Subcutaneous abdominal adipose tissue (tissue), 5 donors: Measurements from ENCODE around the gene MAP7.

Experiments used
- H3K27ac ChIP-seq: one replicate; pipeline ENCODE4 v1.7.0; 2013; ENCODE audit warnings: low read depth, mild to moderate bottlenecking, inconsistent platforms, low read length, moderate library complexity
- H3K27me3 ChIP-seq, 5 donors: one replicate each; pipeline ENCODE4 v1.7.0; 2013; ENCODE audit warnings: low read length in 5 of 5, inconsistent platforms in 1 of 5; ENCODE audit not compliant: control insufficient read depth in 5 of 5, insufficient read depth in 4 of 5
- H3K36me3 ChIP-seq, 5 donors: one replicate each; pipeline ENCODE4 v1.7.0; 2013; ENCODE audit warnings: low read length in 5 of 5; ENCODE audit not compliant: control insufficient read depth in 5 of 5, insufficient read depth in 5 of 5
- H3K4me1 ChIP-seq, 5 donors: one replicate each; pipeline ENCODE4 v1.7.0; 2013; ENCODE audit warnings: low read length in 5 of 5, mild to moderate bottlenecking in 3 of 5, moderate library complexity in 1 of 5; ENCODE audit not compliant: control insufficient read depth in 5 of 5, insufficient read depth in 5 of 5
- H3K4me3 ChIP-seq, 5 donors: one replicate each; pipeline ENCODE4 v1.7.0; 2013; ENCODE audit warnings: low read length in 5 of 5, low read depth in 1 of 5
- H3K9ac ChIP-seq, 5 donors: one replicate each; pipeline ENCODE4 v1.7.0; 2013; ENCODE audit warnings: low read length in 5 of 5, mild to moderate bottlenecking in 4 of 5, moderate library complexity in 3 of 5
- H3K9me3 ChIP-seq, 5 donors: one replicate each; pipeline ENCODE4 v1.7.0; 2013; ENCODE audit warnings: low read length in 5 of 5; ENCODE audit not compliant: control insufficient read depth in 5 of 5
- donor health status: healthy.
- donor health status: healthy.
- donor health status: healthy.
- donor health status: healthy.
- donor health status: healthy.

MAP7 gene

GRCh38 chr6:136341967-136342366 is 208.3 kb downstream of the MAP7 start:
- H3K9me3 ChIP-seq: no peaks in the 10 kb centered on the region
- H3K27ac ChIP-seq: no peak overlapping the region
- no peaks in the 10 kb centered on the region for H3K27me3 ChIP-seq
- no peak overlapping the region for H3K9ac ChIP-seq
- no peak overlapping the region for H3K4me3 ChIP-seq
- no peaks in the 10 kb centered on the region for H3K4me1 ChIP-seq
- H3K36me3 ChIP-seq: peaks cover 5 to 7% (median 6%) of the 10 kb centered on the region in 5 donors

- H3K9me3 ChIP-seq: no peaks in the 10 kb centered on the region
- H3K27me3 ChIP-seq: no peaks in the 10 kb centered on the region
- no peak overlapping the region for H3K9ac ChIP-seq
- H3K4me1 ChIP-seq: no peaks in the 10 kb centered on the region
- peaks cover 5 to 7% (median 6%) of the 10 kb centered on the region in 5 donors for H3K36me3 ChIP-seq
- no peak overlapping the region for H3K27ac ChIP-seq
- no peak overlapping the region for H3K4me3 ChIP-seq
Measured at GRCh38 chr6:136341367-136341766, 208.9 kb downstream of the MAP7 start.

DNA sequence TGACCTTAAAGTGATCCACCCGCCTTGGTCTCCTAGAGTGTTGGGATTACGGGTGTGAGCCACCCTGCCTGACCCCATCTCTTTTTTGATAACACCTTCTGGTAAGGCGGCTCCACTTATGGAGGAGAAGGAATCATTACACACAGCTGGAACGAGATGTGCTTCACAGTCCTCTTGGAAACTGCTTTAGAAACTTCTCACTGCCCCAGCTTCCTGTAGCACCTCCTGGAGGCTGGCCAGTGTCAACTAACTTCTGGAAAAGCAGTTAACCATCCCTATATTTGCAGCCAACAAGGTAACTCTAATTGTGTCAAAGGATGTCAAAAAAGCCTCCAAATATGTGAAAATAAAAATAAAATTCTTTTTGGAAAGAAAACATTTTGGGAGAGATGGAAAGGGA is 211.7 kb downstream of the MAP7 start:
- H3K9ac ChIP-seq: no peak overlapping the region
- H3K27ac ChIP-seq: no peak overlapping the region
- H3K27me3 ChIP-seq: no peaks in the 10 kb centered on the region
- H3K4me3 ChIP-seq: no peak overlapping the region
- no peaks in the 10 kb centered on the region for H3K36me3 ChIP-seq
- H3K9me3 ChIP-seq: no peaks in the 10 kb centered on the region
- H3K4me1 ChIP-seq: no peaks in the 10 kb centered on the region

DNA sequence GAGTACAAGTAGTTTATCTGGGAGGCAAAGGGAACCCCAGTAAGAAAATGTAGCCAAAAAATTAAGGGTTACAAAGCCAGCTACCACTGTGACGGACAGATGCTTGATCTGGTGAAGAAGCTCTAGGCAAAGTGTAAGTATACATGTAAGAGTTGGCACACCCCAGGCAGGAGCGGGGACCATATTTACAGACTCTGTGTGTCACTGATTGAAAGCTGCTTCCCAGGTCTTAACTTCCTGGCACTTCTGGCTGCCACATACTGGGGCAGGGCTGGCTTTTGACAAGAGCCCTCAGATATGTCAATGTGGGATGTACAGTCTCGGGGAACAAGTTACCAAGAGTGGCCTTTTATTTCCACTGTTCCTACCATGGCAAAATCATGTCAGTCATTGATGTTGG is 212.6 kb downstream of the MAP7 start:
- Histone ChIP-seq H3K9me3 (no peaks in the 10 kb centered on the region), H3K4me3 (no peak overlapping the region), H3K9ac (no peak overlapping the region), H3K36me3 (no peaks in the 10 kb centered on the region), H3K27ac (no peak overlapping the region), H3K27me3 (peaks cover 0 to under 1% (median 0%) of the 10 kb centered on the region in 5 donors), H3K4me1 (no peaks in the 10 kb centered on the region)

DNA sequence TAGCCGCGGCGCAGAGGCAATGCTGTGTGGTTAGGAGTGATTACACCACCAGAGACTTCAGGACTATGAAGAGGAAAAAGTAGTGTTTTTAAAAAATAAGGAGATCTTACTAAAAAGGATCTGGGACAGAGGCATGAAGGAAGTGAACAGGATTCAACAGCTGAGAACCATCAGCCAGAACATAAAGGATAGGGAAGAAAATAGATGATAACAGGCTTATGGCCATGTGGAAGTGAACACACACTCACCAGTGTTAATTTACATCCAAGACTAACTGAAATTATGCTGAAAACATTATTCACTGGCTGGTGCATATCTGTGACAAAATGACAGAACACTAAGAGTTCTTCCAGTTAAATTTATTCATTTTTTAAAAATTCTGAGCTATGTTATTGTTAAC is 213.1 kb downstream of the MAP7 start:
- Histone ChIP-seq H3K27ac (no peak overlapping the region), H3K9me3 (no peaks in the 10 kb centered on the region)

DNA sequence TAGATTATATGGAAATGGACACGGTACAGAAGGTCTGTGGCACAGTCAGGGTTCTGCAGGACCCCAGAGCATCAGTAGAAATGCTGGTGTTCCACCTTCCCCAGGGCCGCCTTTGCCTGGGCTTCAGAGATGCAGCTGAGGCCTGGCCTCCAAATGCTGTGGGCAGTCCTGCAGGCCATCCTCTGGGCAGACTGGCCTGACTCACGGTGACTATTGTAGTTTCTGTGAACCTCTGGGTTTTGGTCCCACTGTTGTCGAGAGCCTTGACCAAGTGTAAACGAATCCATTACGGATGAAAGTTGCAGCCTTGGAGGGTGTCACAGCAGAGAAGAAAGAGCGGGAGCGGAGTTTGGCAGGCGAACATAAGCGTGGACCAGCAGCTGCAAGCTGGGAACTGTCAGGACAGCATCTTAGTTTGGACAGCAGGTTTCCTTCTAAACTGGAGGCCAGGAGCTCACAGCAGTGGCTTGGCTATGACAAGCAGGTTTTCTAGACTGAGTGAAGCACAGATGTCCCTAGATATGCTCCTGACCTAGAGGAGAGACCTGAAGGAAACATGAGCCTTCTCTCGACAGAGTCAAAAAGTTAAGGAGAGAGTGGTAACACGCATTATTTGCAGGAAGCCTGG is 214.4 kb downstream of the MAP7 start:
- Histone ChIP-seq H3K4me1 (no peaks in the 10 kb centered on the region), H3K36me3 (no peaks in the 10 kb centered on the region), H3K9me3 (no peaks in the 10 kb centered on the region), H3K9ac (no peak overlapping the region), H3K27ac (no peak overlapping the region), H3K4me3 (no peak overlapping the region), H3K27me3 (peaks cover 0 to 5% (median 0%) of the 10 kb centered on the region in 5 donors)

More for the DNA sequence above, 213.1 kb downstream of the MAP7 start:
- H3K36me3 ChIP-seq: no peaks in the 10 kb centered on the region
- H3K4me3 ChIP-seq: no peak overlapping the region
- H3K27me3 ChIP-seq: peaks cover 0 to 5% (median 0%) of the 10 kb centered on the region in 5 donors
- H3K9ac ChIP-seq: no peak overlapping the region
- H3K4me1 ChIP-seq: no peaks in the 10 kb centered on the region

DNA sequence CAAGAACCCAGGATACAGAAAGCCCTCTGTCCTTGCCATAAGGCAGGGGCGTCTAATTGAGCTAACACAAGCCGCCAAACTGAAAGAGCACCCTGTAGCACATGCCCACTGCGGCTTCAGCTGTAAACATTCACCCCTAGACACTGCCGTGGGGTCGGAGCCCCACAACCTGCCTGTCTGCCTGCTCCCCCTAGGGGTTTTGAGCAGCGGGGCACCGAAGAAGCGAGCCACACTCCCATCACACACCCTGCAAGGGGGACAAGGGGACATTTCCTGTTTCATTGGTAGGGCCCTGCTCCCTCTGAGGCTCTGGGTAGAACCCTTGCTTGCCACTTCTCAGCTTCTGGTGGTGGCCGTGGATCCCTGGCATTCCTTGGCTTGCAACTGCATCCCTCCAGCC is 215.4 kb downstream of the MAP7 start:
- H3K36me3 ChIP-seq: no peaks in the 10 kb centered on the region
- H3K27me3 ChIP-seq: peaks cover 0 to 5% (median 0%) of the 10 kb centered on the region in 5 donors
- H3K9me3 ChIP-seq: no peaks in the 10 kb centered on the region
- H3K4me1 ChIP-seq: no peaks in the 10 kb centered on the region
- no peak overlapping the region for H3K9ac ChIP-seq
- no peak overlapping the region for H3K27ac ChIP-seq
- H3K4me3 ChIP-seq: no peak overlapping the region

- Histone ChIP-seq H3K36me3 (no peaks in the 10 kb centered on the region), H3K4me3 (no peak overlapping the region), H3K4me1 (no peaks in the 10 kb centered on the region), H3K27me3 (peaks cover 0 to 5% (median 0%) of the 10 kb centered on the region in 5 donors), H3K9ac (no peak overlapping the region), H3K27ac (no peak overlapping the region), H3K9me3 (no peaks in the 10 kb centered on the region)
Measured at GRCh38 chr6:136334465-136334846, 215.8 kb downstream of the MAP7 start.

DNA sequence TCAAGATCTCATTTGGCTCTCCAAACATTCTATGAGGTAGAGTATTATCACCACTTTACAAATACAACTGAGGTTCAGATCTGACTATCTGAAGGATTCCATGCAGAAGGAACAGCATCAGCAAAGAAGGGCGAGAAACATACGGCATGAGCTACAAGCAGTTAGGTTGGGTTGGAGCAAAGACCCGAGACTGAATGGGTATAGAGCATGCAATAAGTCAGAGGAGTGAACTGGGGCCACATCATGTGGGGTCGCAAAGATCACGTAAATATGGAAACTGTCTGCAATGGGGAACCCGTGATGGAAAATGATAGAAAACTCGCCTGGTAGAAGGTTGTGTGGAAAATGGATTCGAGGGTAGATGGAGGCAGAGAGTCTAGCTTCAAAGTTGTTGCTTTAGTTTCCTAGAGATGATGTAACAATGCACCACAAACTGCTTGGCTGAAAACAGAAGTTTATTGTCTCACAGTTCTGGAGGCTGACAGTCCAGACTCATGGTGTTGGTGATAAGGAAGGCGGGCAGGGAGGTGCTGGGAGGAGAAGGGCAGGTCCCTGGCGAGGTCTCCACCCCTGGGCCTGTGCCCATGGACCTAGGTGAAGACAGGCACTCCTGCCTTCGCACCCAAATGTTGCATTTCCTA is 216.3 kb downstream of the MAP7 start:
- Histone ChIP-seq H3K27ac (no peak overlapping the region), H3K9ac (no peak overlapping the region)

DNA sequence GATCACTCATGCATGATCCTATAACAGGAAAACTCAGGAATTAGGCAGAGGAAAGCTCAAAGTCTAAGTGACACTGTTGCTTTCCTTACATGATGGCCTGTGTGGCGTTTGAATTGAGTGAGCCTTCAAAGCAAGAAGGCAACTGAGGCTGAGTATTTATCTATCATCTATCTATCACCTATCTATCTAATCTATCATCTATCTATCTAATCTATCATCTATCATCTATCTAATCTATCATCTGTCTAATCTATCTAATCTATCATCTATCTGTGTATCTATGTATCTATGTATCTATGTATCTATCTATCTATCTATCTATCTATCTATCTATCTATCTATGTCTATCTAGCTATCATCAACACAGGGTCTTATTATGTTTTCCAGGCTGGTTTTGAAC is 218.8 kb downstream of the MAP7 start:
- H3K4me3 ChIP-seq: no peak overlapping the region
- H3K27me3 ChIP-seq: peaks cover 0 to 5% (median 0%) of the 10 kb centered on the region in 5 donors
- H3K27ac ChIP-seq: no peak overlapping the region
- H3K9me3 ChIP-seq: no peaks in the 10 kb centered on the region
- H3K36me3 ChIP-seq: no peaks in the 10 kb centered on the region
- no peaks in the 10 kb centered on the region for H3K4me1 ChIP-seq
- H3K9ac ChIP-seq: no peak overlapping the region

More for the DNA sequence above, 216.3 kb downstream of the MAP7 start:
- Histone ChIP-seq H3K36me3 (no peaks in the 10 kb centered on the region), H3K9me3 (no peaks in the 10 kb centered on the region), H3K4me1 (no peaks in the 10 kb centered on the region), H3K4me3 (no peak overlapping the region), H3K27me3 (peaks cover 0 to 5% (median 0%) of the 10 kb centered on the region in 5 donors)
